NCI-H2029 treated with DMSO at 0.1 percent for 48 hours (cell line): ENCODE measurements around the gene NXNL1.
"Not testable (repeated sequence)": the region's sequence is repeated elsewhere in the genome, so short reads cannot be mapped to it uniquely, and the experiment has no call there.

Source experiments
- DNase-seq: peaks from one replicate; lab custom pipeline; 2025; lab: John Stamatoyannopoulos, UW

Gene NXNL1, protein sequence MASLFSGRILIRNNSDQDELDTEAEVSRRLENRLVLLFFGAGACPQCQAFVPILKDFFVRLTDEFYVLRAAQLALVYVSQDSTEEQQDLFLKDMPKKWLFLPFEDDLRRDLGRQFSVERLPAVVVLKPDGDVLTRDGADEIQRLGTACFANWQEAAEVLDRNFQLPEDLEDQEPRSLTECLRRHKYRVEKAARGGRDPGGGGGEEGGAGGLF

DNA sequence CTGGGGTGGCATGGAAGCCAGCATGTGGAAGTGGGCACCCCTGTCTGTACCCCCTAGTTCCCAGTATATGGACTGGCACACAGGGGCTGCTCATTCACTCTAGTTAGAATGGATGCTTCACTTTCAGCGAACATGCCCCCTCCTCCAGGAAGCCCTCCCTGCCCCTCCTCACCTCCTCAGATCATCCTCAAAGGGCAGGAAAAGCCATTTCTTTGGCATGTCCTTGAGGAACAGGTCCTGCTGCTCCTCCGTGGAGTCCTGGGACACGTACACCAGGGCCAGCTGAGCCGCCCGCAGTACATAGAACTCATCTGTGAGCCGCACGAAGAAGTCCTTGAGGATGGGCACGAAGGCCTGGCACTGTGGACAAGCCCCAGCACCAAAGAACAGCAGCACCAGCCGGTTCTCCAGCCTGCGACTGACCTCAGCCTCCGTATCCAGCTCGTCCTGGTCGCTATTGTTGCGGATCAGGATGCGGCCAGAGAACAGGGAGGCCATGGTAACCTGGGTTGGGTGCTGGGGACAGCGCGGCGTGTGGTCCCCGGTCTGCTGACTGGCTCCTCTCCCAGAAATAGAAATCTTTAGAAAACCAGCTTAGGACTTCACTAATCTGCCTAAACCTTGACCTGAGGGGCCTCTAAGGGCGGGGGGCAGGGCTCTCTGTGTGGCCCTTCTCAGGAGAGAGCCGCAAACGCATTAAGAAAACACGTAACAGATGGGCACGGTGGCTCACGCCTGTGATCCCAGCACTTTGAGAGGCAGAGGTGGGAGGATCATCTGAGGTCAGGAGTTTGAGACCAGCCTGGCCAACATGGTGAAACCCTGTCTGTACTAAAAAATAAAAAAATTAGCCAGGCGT is at the start of gene NXNL1:
Gene NXNL1, minus strand, starts transcription at position 555 of the 859 bp plus-strand sequence. Its CDS starts 57 bp downstream, at position 498.
- DNase-seq = no peak

DNA sequence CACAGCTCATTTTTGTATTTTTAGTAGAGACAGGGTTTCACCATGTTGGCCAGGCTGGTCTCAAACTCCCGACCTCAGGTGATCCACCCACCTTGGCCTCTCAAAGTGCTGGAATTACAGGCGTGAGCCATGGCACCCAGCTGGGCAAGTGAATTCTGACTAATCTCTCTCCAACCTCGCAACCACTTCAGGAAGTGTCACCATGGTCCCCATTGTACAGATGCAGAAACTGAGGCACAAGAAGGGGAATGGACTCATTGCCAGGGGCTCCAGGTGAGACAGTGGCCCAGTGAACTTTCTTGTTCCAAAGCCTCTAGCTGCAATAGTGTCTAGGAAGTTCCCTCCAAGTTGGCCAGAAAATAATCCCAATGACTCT is 47.8 kb upstream of the NXNL1 start:
- not testable (repeated sequence) for DNase-seq

DNA sequence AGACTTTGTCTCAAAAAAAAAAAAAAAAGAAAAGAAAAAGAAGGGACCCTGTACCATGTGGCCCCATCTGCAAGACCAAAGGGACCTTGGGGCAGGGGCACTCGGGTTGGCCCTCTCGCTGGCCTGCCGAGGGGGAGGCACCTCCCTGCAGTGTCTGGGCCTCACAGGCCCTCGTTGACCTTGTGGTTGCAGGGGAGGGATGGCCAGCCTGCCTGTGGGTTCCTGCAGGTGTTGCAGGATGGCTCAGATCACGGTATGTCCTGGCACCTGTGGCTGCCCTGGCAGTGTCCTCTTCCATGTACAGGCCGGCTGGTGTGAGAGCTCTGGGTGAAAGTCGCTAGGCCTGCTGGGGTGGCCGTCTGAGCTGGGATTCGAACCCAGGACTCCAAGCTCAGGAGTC is 46.0 kb upstream of the NXNL1 start:
- DNase-seq = no peak

DNA sequence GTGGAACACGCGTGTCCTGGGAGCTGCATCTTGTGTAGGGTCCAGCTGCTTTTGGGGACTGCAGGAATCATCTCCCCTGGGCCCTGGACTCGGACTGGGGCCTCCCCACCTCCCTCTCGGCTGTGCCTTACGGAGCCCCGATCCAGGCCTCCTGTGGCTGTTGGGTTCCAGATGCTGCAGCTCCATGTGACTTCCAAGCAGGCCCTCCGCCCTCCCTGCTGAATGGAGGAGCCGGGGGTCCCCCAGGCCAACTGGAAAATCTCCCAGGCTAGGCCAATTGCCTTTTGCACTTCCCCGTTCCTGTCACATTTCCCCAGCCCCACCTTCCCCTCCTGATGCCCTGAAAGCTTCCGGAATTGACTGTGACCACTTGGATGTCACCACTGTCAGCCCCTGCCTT is 44.5 kb upstream of the NXNL1 start:
- DNase-seq = no peak

DNA sequence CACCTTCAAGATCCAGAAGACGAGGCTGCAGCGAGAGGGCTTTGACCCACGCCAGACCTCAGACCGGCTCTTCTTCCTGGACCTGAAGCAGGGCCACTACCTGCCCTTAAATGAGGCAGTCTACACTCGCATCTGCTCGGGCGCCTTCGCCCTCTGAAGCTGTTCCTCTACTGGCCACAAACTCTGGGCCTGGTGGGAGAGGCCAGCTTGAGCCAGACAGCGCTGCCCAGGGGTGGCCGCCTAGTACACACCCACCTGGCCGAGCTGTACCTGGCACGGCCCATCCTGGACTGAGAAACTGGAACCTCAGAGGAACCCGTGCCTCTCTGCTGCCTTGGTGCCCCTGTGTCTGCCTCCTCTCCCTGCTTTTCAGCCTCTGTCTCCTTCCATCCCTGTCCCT is 43.7 kb upstream of the NXNL1 start:
- no peak for DNase-seq

DNA sequence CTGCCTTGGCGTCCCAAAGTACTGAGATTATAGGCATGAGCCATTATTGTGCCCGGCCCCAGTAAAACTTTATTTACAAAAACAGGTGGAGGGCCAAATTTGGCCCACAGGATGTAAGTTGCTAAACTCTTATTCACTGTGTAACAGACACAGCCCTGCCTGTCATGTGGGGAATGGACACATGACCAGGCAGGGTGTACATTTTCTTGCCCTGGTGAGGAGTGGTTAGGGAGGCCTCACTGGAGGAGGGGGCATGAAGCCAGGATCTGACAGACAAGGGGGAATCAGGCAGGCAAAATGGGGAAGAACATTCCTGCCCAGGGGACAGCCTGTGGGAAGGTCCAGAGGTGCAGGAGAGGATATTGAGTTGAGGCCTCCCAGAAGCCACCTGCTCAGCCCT is 43.3 kb upstream of the NXNL1 start:
- no peak for DNase-seq

DNA sequence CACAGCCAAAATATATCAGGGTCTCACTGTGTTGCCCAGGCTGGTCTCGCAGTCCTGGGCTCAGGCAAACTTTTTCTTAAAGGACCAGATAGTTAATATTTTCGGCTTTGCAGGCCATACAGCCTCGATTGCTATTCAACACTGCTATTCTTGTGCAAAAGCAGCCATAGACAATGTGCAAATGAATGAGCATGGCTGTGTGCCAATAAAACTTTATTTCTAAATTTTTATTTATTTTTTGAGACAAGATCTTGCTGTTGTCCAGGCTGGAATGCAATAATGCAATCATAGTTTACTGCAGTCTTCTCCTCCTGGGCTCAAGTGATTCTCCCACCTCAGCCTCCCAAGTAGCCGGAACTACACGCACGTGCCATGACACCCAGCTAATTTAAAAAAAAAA is 42.5 kb upstream of the NXNL1 start:
- no peak for DNase-seq

DNA sequence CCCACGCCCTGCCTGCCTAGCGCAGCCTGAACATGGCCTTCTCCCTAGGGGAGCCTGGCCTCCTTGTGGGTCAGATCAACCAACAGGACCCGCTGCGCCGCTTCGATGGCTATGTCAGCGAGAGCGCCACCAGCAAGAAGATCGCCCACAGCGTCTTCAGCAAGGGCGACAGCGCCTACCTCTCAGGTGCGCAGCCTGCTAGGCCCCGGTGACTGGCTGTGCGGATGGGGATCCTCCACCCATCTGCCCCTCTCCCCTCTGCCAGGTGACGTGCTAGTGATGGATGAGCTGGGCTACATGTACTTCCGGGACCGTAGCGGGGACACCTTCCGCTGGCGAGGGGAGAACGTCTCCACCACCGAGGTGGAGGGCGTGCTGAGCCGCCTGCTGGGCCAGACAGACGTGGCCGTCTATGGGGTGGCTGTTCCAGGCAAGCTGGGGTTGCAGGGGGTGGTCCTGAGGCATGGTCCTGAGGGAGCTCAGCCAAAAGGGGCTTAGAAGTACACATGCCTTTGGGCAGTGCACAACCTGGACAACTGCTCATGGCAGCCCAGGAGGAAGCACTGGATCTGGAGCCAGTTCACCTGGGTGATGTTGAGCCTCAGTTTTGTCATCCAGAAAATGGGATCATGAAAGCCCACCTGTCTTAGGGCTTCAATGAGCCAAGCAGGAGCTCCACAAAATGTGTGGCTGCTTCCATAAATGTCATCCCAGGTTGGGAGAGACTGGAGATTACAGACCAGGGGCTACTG is 39.9 kb upstream of the NXNL1 start:
- DNase-seq = no peak

DNA sequence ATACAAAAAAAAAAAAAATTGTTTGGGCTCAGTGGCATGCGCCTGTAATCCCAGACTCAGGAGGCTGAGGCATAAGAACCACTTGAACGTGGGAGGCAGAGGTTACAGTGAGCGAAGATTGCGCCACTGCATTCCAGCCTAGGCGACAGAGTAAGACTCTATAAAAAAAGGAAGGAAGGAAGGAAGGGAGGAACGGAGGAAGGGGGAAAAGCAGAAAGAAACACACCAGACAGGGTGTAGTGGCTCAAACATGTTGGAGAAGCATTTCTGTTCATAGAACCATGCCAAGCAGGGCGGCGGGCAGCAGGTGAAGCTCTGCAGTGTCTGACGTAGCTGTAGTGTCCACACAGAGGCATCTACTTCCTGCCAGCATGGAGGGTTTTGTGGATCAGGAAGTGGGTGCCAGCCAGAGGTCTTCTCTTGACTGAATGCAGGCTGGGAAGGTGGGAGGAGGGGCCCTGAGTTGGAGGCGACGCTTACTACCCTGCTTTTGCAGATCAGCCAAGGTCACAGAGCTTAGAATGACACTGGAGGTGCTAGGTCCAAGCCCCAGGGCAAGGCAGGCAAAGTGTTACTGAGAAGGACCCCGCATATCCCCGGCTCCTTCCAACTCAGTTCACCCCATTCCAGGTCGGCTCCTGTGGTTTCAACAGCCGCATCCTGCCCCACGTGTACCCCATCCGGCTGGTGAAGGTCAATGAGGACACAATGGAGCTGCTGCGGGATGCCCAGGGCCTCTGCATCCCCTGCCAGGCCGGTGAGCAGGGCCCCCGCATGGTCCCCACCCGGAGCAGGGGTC is 39.1 kb upstream of the NXNL1 start:
- DNase-seq = peak; percentile 79

DNA sequence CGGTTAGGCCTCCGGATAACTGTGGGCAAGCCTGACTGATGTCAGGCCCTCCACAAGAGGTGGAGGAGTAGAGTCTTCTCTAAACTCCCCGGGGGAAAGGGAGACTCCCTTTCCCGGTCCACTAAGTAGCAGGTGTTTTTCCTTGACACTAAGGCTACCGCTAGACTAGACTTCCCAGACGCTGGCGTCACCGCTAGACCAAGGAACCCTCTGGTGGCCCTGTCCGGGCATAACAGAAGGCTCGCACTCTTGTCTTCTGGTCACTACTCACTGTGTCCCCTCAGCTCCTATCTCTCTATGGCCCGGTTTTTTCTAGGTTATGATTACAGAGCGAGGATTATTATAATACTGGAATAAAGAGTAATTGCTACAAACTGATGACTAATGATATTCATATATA is 38.3 kb upstream of the NXNL1 start:
- not testable (repeated sequence) for DNase-seq

DNA sequence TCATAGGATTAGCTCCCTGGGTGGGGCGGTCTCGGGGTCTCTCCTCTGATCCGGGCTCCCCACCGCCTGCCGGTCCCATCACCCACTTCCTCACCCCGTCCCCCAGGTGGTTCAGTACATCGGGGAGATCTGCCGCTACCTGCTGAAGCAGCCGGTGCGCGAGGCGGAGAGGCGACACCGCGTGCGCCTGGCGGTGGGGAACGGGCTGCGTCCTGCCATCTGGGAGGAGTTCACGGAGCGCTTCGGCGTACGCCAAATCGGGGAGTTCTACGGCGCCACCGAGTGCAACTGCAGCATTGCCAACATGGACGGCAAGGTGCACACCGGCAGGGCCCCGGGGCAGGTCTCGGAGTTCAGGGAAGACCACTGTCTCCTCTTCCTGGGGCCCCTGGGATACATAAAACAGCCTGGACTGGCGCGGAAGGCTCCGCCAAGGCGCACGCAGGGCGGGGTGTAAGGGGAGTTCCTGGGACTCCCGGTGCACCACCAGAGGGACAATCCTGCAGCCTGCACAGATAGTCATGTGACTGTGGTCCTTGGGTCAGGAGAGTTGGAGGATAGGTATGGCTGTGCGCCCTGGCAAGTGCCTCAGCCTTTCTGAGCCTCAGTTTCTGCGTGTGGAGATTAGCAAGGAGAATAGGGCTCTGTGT is 36.5 kb upstream of the NXNL1 start:
- no peak for DNase-seq

DNA sequence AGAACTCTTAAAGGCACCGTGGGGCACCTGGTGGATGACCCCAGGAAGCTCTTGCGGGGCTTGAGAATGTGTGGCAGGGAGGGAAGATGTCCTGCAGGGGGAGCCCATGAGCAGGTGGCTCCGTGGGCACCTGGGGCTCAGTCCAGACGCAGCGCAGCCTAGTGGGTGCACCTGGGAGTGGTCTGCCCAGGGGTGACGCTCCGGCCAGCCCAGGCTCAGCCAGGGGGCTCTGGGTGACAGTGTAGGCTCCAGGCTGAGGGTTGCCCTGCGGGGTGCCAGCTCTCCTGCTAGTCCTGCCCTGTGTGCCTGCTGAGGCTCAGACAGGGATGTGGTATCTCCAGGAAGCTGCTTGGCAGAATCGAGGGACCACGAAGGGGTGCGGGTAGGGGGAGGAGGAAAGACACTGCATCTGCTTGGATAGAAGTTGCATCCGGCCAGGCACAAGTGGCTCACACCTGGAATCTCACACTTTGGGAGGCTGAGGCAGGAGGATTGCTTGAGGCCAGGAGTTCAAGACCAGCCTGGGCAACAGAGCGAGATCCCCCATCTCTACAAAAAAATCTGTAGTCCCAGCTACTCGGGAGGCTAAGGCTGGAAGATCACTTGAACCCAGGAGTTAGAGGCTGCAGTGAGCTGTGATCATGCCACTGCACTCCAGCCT is 35.7 kb upstream of the NXNL1 start:
- peak; percentile 50 for DNase-seq

DNA sequence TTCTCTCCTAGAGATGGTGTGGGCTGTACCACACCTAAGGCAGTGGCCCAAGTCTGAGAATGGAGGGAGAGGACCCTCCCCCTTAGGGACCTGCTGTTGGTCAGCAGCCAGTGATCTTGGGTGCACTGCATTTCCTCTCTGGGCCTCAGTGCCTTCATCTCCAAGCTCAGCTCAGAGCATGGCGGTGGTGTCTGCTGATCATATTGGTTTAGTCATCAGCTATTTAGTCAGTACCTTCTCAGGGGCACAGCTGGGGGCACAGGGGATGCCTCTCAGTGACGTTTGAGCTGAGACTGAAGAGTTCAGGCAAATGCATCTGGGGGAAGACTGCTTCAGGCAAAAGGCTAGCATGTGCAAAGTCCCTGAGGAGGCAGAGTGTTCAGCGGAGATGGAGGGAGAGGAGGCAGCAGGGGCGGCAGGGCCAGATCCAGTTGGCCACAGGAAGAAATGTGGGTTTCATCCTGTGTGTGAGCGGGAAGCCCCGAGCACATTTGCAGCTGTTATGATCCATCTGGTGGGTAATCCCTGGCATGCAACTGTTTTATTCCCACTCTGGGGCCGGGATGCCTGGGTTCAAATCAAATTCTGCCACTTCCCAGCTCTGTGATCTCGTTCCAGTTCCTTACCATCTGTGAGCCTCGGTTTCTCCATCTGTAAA is 35.0 kb upstream of the NXNL1 start:
- no peak for DNase-seq

DNA sequence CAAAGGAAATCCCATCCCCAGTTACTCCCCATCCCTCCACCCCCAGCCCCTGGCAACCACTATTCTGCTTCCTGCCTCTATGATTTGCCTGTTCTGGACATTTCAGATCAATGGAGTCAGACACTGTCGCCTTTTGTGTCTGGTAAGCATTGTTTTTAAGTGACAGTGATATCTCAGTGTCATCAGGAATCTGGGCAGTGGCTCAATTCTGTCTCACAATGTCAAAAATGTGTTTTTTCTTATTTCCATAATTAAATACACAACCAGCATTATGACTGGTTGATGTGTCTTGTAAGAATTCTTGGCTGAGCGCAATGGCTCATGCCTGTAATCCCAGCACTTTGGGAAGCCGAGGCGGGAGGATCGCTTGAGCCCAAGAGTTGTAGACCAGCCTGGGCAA is 30.6 kb upstream of the NXNL1 start:
- DNase-seq = no peak

DNA sequence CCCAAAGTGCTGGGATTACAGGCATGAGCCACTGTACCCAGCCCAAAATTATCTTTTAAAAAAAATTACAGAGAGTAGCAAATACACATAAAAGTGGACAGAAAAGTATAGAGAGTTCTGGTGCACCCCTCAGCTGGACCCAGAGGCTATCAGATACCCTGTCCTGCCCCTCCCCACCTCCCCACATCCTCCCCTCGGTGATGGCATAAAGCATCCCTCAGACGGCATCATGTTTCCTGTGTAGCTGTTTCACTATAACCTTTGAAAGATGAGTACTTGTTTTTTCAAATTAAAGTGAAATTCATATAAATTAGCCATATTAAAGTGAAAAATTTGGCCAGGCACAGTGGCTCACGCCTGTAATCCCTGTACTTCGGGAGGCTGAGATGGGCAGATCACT is 29.7 kb upstream of the NXNL1 start:
- no peak for DNase-seq

DNA sequence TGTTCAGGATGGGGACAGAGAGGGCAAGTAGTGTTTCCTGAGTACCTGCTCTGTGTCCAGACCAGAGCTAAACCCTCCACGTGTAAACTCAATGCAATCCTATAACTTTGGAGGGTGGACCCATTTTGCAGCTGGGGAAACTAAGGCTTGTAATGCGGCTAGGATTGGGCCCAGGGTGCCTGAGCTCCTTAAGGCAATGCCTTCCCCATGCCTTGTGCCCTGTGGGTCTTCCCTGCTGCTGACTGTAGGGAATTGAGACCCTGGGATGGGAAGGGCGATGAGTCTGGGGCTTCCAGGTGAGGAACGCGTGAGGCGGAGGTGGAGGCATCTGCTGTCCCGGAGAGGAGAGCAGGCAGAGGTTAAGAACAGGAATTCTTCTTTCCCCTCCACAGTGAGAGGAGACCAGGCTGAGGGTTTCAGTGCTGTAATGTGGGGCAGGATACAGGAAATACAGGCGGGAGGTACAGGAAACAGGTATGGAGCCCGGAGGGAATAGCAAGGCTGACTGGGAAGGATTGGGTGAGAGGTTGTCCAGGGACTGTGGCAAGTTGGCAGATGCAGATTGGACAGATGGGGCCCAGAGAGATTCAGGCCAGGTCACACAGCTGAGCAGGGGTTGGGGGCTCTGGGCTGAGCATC is 28.8 kb upstream of the NXNL1 start:
- DNase-seq = no peak

DNA sequence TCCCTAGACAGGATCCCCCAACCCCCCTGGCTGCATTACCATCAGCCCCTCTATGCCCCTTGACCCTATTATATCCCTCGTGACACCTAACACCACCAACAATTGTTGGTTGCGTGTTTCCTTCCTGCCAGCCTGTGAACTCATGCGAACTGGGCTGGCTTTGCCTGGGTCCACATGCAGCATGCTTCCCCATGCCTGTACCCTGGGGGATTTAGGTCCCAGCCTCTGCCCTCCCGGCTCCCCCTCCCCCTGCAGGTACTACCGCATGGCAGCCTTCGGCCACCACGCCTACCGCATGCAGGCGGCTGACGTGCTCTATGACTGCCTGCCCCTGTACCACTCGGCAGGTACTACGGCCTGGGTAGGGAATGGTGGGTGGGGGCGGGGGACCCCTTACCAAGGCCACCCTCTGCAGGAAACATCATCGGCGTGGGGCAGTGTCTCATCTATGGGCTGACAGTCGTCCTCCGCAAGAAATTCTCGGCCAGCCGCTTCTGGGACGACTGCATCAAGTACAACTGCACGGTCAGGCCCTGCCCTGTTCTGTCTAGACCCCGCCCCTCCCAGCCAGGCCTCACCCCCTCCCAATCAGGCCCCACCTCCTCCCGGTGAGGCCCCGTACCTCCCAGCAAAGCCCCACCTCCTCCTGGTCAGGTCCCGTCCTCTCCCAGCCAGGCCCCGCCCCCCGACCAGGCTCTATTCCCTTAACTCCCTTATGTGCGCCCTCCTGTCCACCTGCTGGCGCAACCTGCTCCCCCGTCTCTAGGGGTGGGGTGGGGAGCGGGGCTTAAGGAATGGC is 28.1 kb upstream of the NXNL1 start:
- peak; percentile 61 for DNase-seq

DNA sequence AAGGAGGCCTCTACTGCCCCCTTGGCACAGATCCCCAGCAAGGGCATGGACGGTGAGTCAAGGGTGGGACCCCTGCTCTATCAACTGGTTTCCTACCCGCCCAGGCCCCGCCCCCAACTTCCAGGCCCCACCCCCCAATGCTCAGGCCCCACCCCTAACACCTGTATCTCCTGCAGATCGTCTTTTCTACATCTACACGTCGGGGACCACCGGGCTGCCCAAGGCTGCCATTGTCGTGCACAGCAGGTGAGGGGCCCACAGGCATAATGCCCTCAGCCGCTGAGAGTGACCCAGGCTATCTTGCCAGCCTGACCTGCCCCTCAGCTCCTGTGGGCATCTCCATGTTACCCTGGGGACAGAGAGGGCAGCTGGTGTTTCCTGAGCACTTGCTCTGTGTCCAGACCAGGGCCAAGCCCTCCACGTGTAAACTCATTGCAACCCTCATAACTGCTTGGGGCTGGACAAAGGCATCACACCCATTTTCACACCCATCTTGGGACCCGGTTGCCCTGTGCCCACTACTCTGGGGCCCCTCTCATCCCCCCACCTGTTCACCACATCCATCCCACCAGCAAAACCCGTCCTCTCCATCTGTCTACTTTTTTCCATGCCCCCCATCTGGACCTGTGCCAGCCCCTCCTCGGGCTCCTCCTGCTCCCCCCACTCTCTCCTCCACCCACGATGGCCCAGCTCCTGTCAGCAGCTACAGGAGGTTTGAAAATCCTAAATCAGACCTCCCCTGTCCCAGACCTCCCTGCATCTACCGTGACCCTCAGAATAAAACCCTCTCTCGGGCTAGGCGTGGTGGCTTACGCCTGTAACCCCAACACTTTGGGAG is 26.8 kb upstream of the NXNL1 start:
- no peak for DNase-seq
